HG03039 (cell line): ENCODE results near the gene PUSL1.

Source experiments
- ATAC-seq: cut with Tn5 transposase; IDR thresholded peaks from one replicate; pipeline ENCODE4 v1.9.1; 2021; ENCODE audit warnings: mild to moderate bottlenecking, moderate library complexity; ENCODE audit not compliant: unreplicated experiment

The PUSL1 gene

GRCh38 chr1:1278620-1279019, 29.8 kb upstream of the PUSL1 start:
- ATAC-seq = no peak

- no peak for ATAC-seq
Measured at GRCh38 chr1:1279028-1279427, 29.4 kb upstream of the PUSL1 start.

GRCh38 chr1:1280782-1281481, 27.5 kb upstream of the PUSL1 start:
- ATAC-seq = no peak

GRCh38 chr1:1281533-1282321, 26.7 kb upstream of the PUSL1 start:
- ATAC-seq = no peak

GRCh38 chr1:1282998-1283397, 25.4 kb upstream of the PUSL1 start:
- no peak for ATAC-seq

- ATAC-seq = no peak
Measured at GRCh38 chr1:1283821-1284220, 24.6 kb upstream of the PUSL1 start.

- no peak for ATAC-seq
Measured at GRCh38 chr1:1284221-1285101, 23.9 kb upstream of the PUSL1 start.

- no peak for ATAC-seq
Measured at GRCh38 chr1:1285102-1285571, 23.3 kb upstream of the PUSL1 start.

- no peak for ATAC-seq
Measured at GRCh38 chr1:1285611-1286311, 22.6 kb upstream of the PUSL1 start.

- no peak for ATAC-seq
Measured at GRCh38 chr1:1286313-1287261, 21.8 kb upstream of the PUSL1 start.

GRCh38 chr1:1287288-1288110, 20.9 kb upstream of the PUSL1 start:
- ATAC-seq = no peak

GRCh38 chr1:1290238-1290731, 18.1 kb upstream of the PUSL1 start:
- ATAC-seq = no peak

- no peak for ATAC-seq
Measured at GRCh38 chr1:1291023-1291528, 17.3 kb upstream of the PUSL1 start.

GRCh38 chr1:1291548-1292441, 16.6 kb upstream of the PUSL1 start:
- no peak for ATAC-seq

GRCh38 chr1:1292442-1292779, 16.0 kb upstream of the PUSL1 start:
- ATAC-seq = no peak

GRCh38 chr1:1292851-1293250, 15.5 kb upstream of the PUSL1 start:
- no peak for ATAC-seq
